GM19193 (cell line): Measurements from ENCODE around the gene MAPK1.

Experiments
- POLR2A ChIP-seq: IDR thresholded peaks from 4 replicates; pipeline ENCODE4 v1.6.1; 2011; ENCODE audit not compliant: insufficient read depth, insufficient read length; ENCODE audit errors: extremely low read depth

Gene MAPK1

DNA sequence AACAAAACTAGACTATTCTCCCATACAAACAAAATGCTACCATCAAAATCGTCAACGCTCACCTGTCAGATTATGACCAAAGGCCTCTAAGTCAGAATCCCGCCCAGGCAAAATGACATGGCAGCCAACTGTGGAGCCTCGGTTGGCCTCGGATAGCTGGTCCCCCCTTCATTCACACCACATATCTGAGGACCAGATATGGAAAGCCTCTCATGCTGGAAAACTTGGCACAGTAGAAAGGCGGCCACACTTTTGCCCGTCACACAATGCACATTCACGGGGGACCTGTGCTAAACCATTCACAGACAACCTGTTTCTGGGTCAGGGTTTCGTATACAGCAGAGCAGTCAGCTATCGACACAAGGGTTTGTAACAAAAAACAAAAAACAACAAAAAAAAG, 11.2 kb downstream of the MAPK1 start:
- no peak for TF ChIP-seq POLR2A

DNA sequence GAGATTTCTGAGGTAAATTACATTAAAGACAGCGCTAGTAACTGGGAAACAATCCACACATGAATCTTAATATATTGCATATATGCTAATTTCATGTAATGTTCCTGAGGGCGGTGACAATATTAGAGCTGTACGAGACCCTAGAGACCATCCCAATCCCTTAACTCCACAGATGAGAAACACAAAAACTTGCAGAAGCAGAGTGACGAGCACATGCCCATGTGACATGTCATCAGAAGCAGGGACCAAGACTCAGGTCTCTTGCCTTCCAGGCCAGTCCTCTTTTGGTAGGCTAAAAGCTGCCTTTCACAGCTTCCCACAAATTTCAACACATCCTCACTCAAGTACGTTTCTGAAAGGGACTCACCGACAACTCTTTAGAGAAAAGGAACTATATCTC, 11.8 kb downstream of the MAPK1 start:
- TF ChIP-seq POLR2A = no peak

DNA sequence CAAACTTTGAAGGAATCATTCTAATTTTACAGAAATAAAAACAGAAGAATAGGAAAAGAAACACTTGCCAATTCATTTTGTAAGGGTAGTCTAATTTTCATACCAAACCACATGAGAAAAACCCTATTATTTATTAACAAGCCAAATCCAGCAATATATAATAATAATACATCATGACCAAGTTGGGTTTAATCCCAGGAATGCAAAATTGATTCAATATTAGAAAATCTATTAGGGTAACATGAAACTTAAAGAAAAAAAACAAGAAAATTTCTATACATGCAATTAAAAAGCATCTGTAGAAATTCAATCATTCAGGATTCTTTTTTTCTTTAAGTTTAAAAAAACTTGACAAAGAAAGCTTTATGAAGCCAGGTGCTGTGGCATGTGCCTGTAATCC, 16.8 kb downstream of the MAPK1 start:
- no peak for TF ChIP-seq POLR2A

DNA sequence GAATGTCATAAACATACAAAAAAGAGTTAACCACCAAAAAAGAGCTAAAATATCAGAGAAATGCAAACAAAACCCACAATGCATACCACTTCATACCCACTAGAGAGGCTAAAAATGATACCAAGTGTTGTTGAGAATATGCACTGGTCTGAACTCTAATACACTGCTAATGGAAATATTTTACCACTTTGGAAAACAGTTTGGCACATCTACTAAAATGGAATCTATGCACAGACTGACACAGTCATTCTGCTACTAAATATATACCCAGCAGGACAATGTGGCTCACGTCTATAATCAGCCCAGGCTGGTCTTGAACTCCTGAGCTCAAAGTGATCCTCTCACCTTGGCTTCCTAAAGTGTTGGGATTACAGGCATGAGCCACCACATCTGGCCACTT, 18.0 kb downstream of the MAPK1 start:
- no peak for TF ChIP-seq POLR2A

DNA sequence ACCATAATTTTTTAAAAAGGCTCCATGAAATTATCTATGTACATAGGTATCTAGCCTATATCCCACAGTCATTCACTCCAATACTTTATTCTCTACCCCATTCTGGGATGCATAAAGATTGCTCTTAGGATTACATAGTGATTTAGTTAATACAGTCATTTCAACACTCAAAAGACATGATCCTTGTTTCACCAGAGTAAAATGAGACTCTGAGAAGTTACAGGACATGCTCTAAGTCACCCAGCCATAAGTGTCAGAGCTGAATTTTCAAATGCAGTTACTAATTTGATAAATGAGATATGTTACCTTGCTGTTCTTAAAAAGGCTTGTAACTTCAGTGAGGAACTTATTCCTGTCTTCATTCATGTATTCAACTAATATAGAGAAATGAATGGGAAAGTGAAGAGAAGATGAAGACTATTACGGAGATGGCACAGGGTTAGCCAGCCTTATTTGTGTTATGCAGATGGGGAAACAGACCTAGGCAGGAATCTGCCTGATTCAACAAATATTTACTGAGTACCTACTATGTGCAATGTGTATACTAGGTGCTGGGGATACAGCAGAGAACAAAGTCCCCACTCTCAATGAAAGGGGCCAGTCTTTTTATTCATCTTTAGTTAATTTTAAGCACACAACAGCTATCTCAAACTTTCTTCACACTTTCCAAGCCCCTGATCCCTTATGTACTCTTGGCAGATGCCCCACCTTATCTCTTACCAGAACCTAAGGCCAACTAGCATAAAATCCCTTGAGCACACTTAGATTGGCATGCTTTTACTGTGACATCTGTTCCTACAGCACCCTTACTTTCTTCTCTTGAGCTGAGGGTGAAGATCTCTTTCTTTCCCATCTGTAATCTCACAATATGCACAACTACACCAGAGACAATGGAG, 21.6 kb downstream of the MAPK1 start:
- TF ChIP-seq POLR2A = no peak

DNA sequence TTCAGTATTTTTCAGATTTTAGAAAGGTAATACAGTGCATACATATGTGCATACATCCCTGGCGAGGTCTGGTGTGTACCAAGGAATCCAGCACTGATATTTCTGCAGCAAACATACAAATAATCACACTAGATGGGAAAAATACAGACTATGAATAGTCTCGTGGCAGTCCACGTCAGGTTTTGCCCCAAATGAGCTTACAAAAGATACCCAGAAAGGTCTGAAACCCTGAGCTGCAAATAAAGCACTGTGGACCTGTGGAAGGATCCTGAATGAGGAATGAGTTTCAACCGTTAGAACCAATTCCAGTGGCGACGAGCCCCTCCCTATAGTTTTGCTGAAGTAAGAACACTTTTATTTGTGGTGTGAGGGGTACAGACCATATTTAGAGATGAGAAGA, 24.5 kb downstream of the MAPK1 start:
- TF ChIP-seq POLR2A = no peak

DNA sequence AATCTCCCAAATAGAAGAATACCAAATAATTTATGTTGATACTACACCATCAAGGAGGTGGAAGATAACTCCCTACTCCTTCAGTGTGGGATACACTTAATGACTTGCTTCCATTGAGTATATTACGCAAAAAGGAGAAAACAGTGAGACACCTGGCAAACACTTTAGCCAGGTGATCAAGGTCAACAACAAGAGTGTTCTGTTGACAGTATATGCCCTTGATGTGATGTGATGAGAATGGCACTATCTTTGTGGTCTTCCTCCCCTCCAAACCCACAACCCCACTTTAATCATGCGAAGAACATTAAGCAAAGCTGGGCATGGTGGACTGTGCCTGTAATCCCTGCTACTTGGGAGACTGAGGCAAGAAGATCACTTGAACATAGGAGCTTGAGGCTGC, 26.0 kb downstream of the MAPK1 start:
- no peak for TF ChIP-seq POLR2A

DNA sequence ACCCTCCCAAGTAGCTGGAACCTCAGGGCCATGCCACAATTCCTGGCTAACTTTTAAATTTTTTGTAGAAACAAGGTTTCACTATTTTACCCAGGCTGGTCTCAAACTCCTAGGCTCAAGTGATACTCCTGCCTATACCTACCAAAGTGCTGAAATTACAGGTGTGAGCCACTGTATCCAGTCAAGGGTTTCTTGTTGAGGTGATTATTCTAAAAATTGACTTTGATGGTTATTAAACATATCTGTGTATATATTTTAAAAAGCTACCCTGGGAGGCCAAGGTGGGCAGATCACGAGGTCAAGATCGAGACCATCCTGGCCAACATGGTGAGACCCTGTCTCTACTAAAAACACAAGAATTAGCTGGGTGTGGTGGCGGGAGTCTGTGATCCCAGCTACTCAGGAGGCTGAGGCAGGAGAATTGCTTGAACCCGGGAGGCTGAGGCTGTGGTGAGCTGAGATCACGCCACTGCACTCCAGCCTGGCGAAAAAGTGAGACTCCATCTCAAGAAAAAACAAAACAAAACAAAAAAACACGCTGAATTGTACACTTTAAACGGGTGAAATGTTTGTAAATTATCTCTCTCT, 27.1 kb downstream of the MAPK1 start:
- TF ChIP-seq POLR2A = no peak

DNA sequence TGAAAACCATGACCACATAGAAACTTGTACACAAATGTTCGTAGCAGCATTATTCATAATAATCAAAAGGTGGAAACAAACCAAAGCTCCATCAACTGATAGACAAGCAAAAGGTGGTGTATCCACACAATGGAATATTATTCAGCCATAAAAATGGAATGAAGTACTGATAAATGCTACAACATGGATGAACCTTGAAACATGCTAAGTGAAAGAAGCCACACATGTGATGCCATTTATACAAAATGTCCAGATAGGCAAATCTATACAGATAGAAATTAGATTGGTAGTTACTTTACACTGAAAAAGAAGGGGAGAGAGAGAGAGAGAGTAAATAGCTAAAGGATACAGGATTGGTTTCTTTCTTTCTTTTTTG, 27.7 kb downstream of the MAPK1 start:
- no peak for TF ChIP-seq POLR2A

DNA sequence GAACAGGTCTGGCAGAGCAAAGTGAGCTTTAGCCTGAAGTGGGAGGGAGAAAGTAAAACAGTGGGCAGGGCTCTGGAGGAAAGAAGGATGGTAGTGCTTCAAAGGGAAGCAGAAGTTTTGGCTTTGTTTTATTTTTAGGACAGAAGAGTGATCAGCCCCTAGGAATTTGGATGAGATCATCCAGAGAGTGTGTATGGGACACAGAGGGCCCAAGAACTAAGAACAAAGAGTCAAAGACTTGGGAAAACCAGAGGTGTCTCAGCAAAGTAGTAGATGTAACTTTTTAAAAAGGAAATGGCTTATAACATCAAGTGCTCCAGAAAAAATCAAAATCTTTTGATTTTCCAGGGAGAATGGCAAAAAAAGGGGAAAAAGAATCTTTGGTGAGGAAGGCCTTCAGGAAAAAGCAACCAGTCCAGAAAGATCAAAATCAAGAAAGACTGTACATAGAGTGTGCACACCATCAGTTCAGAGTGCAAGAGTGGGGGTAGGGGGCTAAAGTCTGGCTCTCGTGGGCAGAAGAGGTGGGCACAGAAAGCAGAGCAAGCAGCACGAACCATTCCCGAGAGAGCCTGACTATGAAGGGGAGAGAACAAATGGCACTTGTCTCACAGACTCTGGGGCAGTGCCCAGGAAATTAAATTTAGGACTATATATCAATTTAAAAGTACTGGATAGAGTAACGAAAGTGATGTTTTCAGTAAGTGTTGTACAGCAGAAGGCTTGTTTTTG, 30.0 kb downstream of the MAPK1 start:
- no peak for TF ChIP-seq POLR2A

DNA sequence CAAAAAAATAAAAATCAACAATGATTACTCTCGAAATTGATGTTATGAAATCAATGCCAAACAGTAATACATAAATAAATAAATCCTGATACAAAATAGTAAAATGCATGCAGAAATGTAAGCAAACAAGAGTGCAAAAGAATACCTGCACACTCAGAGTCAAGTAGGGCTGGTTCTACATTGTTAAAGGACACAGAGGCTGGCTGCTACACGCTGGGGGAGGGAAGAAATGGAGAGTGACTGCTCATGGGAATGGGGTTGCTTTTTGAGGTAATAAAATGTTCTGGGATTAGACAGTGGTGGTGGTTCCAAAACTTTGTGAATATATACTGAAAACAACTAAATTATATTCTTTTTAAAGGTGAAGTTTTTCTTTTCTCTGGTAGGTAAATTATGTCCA, 32.1 kb downstream of the MAPK1 start:
- no peak for TF ChIP-seq POLR2A

DNA sequence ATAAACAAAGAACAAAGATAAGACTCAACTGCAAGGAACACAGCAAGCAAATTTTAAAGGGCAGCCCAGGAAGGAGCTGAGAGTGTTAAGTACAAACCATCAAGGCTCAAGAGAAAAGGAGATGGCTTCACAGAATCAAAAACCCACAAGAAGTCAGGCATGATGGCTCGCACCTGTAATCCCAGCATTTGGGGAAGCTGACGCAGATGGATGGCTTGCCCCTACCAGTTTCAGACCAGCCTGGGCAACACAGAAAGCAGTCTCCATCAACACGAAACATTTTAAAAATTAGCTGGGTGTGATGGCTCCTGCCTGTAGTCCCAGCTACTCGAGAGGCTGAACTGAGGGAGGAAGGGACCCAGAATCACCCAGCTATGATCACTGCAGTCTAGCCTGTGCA, 32.6 kb downstream of the MAPK1 start:
- TF ChIP-seq POLR2A = no peak

DNA sequence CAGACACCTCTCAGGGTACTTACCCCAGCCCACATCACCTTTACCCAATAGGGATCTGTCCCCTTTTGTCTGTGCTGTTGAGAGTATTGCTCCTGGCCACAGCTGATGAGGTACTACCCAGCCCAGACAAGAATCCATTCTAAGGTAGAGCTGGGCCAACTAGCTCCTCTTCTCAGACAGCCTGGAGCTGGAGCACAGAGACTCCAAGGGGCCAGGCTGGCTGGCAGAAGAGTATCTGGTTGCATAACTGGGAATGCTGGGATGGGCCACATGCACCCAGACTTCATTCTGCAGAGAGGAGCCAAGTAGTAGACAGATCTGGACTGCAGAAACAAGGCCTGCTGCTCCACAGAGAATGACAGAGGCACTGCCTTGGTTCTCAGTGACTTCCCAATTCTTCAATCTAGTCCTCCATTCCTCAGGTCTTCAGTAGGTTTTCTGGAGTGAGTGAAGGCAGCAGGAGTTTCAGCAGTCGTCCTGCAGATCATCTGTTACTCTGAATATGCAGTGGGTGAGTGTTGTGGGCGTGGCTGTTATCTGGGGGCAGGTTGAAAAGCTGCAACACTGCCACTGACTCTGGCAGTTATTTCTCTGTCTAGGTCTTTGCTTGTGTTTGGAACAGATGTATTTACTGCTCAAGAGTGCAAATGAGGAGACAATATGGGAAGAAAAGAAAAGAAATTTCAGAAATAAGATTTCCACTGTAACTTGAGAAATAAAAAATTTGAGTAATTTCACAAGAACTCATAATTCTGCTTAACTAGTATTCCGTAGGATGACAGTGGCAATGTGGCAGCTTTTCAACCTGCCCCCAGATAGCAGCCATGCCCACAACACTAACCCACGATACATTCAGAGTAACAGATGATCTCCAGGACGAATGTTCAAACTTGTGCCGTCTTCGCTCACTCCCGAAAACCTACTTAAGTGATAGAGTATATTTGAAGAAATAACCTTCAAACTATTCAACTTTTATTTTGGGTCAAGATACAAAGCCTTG, 34.9 kb downstream of the MAPK1 start:
- no peak for TF ChIP-seq POLR2A

DNA sequence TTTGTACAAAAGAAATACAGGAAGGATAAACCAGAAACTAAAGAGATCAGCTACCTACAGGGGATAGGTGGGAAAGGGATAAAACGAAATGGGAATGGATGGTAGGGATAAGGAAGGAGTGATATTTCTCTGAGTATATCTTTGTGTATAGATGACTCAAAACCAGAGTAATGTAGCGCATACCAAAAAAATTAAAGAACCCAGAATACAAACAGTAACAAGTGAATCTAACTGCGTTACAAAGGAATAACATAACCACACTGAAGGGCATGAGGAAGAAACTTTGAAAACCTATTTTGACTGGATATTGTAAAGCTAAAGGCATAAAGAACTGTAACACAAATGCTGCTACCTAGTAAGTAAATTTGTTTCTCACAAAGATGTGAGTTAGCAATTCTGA, 37.9 kb downstream of the MAPK1 start:
- TF ChIP-seq POLR2A = no peak

DNA sequence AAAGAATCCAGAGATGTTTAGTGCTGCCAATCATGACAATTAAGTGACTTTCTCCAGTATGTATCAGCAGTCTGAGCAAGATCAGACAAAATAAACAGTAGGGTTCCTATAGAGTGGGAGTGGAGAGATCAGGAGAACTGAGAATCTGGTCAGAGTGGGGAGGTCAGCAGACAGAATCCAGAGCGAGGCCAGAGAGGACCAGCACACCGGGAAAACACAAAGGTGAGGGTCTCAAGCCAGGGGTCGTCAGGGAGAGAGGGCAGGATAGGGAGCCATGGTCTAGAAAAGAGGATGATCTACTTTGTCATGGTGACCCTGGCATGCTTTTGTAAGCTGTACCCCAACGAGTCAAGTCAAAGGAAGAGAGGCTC, 39.2 kb downstream of the MAPK1 start:
- TF ChIP-seq POLR2A = no peak
